ENCODE data around the gene ITGB1BP1.

GRCh38 chr2:9423100-9423921 lies at the start of gene ITGB1BP1, which contains the start of gene CPSF3:
- TF ChIP-seq CTCF (conservative IDR thresholded peaks at IDR 0.05) (no peak), EZH2 (IDR thresholded peaks at IDR 0.05; ENCODE audit: low read depth) (no peak)

Measured in PC-9 (cell line).